Loucy (cell line): ENCODE results near the gene RALGPS2.

Experiments used
- H2AFZ ChIP-seq: fragments of 200-600 bp; sonication (generic); 2 replicates; pipeline ENCODE4 v1.6.0; 2016; ENCODE audit warnings: antibody characterized with exemption, mild to moderate bottlenecking, low read length, moderate library complexity
- H3F3A ChIP-seq: fragments of 200-600 bp; 2 replicates; pipeline ENCODE4 v1.6.0; 2016; ENCODE audit warnings: antibody characterized with exemption, low read depth, mild to moderate bottlenecking
- H3K27me3 ChIP-seq: fragments of 200-600 bp; sonication (generic); 2 replicates; pipeline ENCODE4 v1.6.1; 2014; ENCODE audit warnings: low read length, mild to moderate bottlenecking; ENCODE audit not compliant: insufficient read depth, poor library complexity, severe bottlenecking
- H3K36me3 ChIP-seq: fragments of 200-600 bp; sonication (generic); 2 replicates; pipeline ENCODE4 v1.6.1; 2016; ENCODE audit warnings: low read length; ENCODE audit not compliant: insufficient read depth
- H3K4me1 ChIP-seq: fragments of 200-600 bp; sonication (generic); 2 replicates; pipeline ENCODE4 v1.5.1; 2014; ENCODE audit warnings: low read length, mild to moderate bottlenecking; ENCODE audit not compliant: insufficient read depth, poor library complexity, severe bottlenecking
- H3K4me2 ChIP-seq: fragments of 200-600 bp; sonication (generic); 2 replicates; pipeline ENCODE4 v1.6.0; 2014; ENCODE audit warnings: antibody characterized with exemption, low read length, low read depth, mild to moderate bottlenecking; ENCODE audit not compliant: poor library complexity, severe bottlenecking
- H3K4me3 ChIP-seq: fragments of 200-600 bp; sonication (generic); 2 replicates; pipeline ENCODE4 v1.5.1; 2014; ENCODE audit warnings: low read length, mild to moderate bottlenecking, mixed read lengths; ENCODE audit not compliant: poor library complexity, severe bottlenecking
- H3K79me2 ChIP-seq: fragments of 200-600 bp; sonication (generic); 2 replicates; pipeline ENCODE4 v1.6.1; 2014; ENCODE audit warnings: low read length; ENCODE audit not compliant: insufficient read depth
- H3K9ac ChIP-seq: fragments of 200-600 bp; sonication (generic); 2 replicates; pipeline ENCODE4 v1.6.0; 2014; ENCODE audit warnings: mild to moderate bottlenecking, low read depth, low read length, moderate library complexity; ENCODE audit not compliant: poor library complexity, severe bottlenecking
- H3K9me2 ChIP-seq: fragments of 200-600 bp; sonication (generic); replicated peaks from 2 replicates; pipeline ENCODE4 v1.6.1; 2016; ENCODE audit warnings: low read depth, low read length, mixed read lengths
- H3K9me3 ChIP-seq: fragments of 200-600 bp; sonication (generic); 2 replicates; pipeline ENCODE4 v1.6.1; 2014; ENCODE audit warnings: mild to moderate bottlenecking, antibody characterized with exemption, low read length, low read depth; ENCODE audit not compliant: insufficient read depth
- H4K20me1 ChIP-seq: fragments of 200-600 bp; sonication (generic); 2 replicates; pipeline ENCODE4 v1.6.0; 2014; ENCODE audit warnings: antibody characterized with exemption, low read length, mild to moderate bottlenecking; ENCODE audit not compliant: insufficient read depth, poor library complexity, severe bottlenecking
- EZH2phosphoT487 ChIP-seq: fragments of 200-600 bp; IDR thresholded peaks from 2 replicates; pipeline ENCODE4 v1.6.1; 2018; ENCODE audit warnings: antibody characterized with exemption, mild to moderate bottlenecking, moderate library complexity, borderline replicate concordance
- TF ChIP-seq, protein P1 (sequence below): fragments of 200-600 bp; sonication (generic); conservative IDR thresholded peaks from 2 replicates; pipeline ENCODE4 v1.5.1; 2014; ENCODE audit warnings: mild to moderate bottlenecking, antibody characterized with exemption, low read length

RALGPS2 gene

DNA sequence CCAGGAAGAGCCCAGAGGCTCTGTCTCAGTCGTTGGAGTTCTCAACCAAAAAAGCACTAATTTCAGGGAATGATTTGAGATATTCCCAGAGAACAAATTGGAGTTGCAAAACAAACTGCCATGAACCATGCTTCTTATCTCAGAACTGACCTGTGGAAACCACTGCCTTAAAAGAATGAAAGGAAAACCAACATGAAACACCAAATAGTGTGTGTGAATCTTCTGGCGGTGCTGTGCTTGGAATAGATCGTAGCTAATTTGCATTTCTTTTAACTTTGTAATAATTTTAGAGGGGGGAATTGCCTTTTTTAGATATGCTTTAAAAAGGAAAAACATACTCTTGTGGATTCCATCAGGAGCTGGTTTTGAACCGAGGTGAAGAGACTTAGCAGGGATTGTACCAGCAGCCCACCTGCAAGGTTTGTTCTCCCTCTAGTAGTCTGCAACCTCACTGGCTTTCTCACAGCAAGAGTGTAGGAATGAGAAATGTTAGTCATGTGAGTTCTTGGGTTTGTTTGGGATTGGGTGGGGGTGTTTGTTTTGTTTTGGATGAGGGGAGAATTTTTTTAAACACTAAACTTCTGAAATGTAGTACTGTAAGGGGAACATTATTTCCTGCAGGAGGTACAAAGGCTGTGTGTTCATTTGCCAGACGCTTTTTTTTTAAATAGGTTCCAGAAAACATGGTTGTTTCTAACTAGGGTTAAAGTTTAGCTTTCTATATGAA, 191.6 kb downstream of the RALGPS2 start:
- Histone ChIP-seq H3K79me2 (no peaks in the 10 kb centered on the region), H3K4me3 (no peak overlapping the region), H2AFZ (no peak overlapping the region), H3K27me3 (no peaks in the 10 kb centered on the region), H3K4me1 (no peaks in the 10 kb centered on the region), H3K4me2 (no peak overlapping the region), H4K20me1 (no peaks in the 10 kb centered on the region), H3K9me3 (no peaks in the 10 kb centered on the region), H3K36me3 (peaks cover 6% of the 10 kb centered on the region; the same call in 1 of the 2 replicates), H3F3A (no peaks in the 10 kb centered on the region), H3K9ac (no peak overlapping the region), H3K9me2 (no peaks in the 10 kb centered on the region)
- TF ChIP-seq, protein P1, sequence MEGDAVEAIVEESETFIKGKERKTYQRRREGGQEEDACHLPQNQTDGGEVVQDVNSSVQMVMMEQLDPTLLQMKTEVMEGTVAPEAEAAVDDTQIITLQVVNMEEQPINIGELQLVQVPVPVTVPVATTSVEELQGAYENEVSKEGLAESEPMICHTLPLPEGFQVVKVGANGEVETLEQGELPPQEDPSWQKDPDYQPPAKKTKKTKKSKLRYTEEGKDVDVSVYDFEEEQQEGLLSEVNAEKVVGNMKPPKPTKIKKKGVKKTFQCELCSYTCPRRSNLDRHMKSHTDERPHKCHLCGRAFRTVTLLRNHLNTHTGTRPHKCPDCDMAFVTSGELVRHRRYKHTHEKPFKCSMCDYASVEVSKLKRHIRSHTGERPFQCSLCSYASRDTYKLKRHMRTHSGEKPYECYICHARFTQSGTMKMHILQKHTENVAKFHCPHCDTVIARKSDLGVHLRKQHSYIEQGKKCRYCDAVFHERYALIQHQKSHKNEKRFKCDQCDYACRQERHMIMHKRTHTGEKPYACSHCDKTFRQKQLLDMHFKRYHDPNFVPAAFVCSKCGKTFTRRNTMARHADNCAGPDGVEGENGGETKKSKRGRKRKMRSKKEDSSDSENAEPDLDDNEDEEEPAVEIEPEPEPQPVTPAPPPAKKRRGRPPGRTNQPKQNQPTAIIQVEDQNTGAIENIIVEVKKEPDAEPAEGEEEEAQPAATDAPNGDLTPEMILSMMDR: no peak
- TF ChIP-seq EZH2phosphoT487: no peak

GRCh38 chr1:178918308-178918707, 193.3 kb downstream of the RALGPS2 start:
- no peak overlapping the region for H3K9ac ChIP-seq
- H4K20me1 ChIP-seq: no peaks in the 10 kb centered on the region
- no peak overlapping the region for H3K4me2 ChIP-seq
- no peak overlapping the region for H3K4me3 ChIP-seq
- no peaks in the 10 kb centered on the region for H3K4me1 ChIP-seq
- TF ChIP-seq EZH2phosphoT487: no peak
- TF ChIP-seq, protein P1: no peak
- no peaks in the 10 kb centered on the region for H3F3A ChIP-seq
- no peaks in the 10 kb centered on the region for H3K27me3 ChIP-seq
- H3K36me3 ChIP-seq: peaks cover 6% of the 10 kb centered on the region; the same call in 1 of the 2 replicates
- no peaks in the 10 kb centered on the region for H3K79me2 ChIP-seq
- H3K9me3 ChIP-seq: no peaks in the 10 kb centered on the region
- H2AFZ ChIP-seq: no peak overlapping the region
- no peaks in the 10 kb centered on the region for H3K9me2 ChIP-seq

DNA sequence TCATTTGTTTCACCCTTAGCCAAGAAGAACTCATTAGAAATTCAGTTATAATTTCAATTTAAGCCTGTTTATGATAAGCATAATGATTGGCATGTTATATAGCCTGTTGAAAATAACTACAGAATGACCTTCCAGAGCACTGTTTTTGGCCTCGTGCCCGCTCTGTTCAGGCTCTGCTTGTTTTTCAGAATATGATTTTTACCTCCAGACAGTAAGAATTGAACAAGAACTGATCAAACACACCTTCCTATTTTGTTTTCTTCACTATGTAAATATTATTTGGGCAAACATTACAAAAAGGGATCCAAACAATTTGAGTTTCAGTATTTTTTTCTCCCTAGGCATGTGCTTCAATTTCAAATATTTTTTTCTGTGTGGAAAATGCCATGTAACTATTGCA, 193.9 kb downstream of the RALGPS2 start:
- Histone ChIP-seq H3F3A (no peaks in the 10 kb centered on the region), H2AFZ (no peak overlapping the region), H3K4me1 (no peaks in the 10 kb centered on the region), H3K9me2 (no peaks in the 10 kb centered on the region), H3K9me3 (no peaks in the 10 kb centered on the region), H3K9ac (no peak overlapping the region), H3K79me2 (no peaks in the 10 kb centered on the region), H3K36me3 (peaks cover 6% of the 10 kb centered on the region; the same call in 1 of the 2 replicates), H3K4me3 (no peak overlapping the region), H3K4me2 (no peak overlapping the region), H3K27me3 (no peaks in the 10 kb centered on the region), H4K20me1 (no peaks in the 10 kb centered on the region)
- TF ChIP-seq EZH2phosphoT487: no peak
- TF ChIP-seq, protein P1: no peak
